MV-4-11 (cell line): ENCODE results near the gene INPP4B.
"Not testable (repeated sequence)": the region's sequence is repeated elsewhere in the genome, so short reads cannot be mapped to it uniquely, and the experiment has no call there.

Experiments
- DNase-seq: peaks from one replicate; lab custom pipeline; 2025; lab: John Stamatoyannopoulos, UW

The INPP4B gene

GRCh38 chr4:142824368-142824767 is 21.7 kb downstream of the INPP4B start:
- no peak for DNase-seq

GRCh38 chr4:142823796-142824195 is 22.3 kb downstream of the INPP4B start:
- no peak for DNase-seq

- DNase-seq: no peak
These were observed 27.6 kb downstream of the INPP4B start for GRCh38 chr4:142818476-142818875.

GRCh38 chr4:142818031-142818430 is 28.1 kb downstream of the INPP4B start:
- DNase-seq: no peak

DNA sequence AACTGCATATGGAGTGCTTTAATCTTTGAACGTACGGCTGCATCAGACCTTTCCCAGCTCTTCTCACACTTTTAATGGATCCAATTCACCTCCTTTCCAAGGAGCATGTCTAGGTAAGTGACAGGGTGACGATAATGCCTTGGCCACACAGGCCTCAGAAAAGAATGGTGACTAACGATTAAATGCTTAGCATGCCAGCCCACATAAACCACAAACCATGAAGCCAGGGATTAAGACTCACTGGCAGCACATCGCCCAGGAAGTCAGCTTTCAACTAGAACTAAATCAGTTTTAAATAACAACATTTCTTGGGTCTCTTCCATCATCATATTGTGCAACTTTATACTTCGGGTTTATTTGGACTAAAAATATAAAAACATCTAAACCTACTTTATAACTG is 28.7 kb downstream of the INPP4B start:
- peak; percentile 94 for DNase-seq

DNA sequence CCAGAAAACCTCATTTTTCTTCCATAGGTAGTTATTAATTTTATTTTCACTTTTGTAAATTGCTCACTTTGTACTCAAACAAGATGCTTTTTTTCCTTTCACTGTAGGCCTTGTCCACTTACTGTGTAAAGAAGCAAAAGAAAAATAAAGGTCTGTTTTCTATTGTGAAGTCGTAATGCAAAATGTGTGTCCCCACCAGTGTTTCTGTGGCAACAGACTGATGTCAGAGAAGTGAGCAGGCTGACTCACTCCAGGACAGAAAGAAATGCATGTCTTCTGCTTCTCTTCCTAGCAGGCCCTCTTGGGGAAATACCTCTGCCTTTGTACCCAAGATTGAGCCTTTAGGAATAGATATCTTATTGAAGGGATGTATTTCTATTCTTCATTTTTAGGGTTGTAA is 30.3 kb downstream of the INPP4B start:
- peak; percentile 69 for DNase-seq

- DNase-seq: no peak
These were observed 32.7 kb downstream of the INPP4B start for GRCh38 chr4:142813388-142813787.

- DNase-seq: no peak
These were observed 34.0 kb downstream of the INPP4B start for GRCh38 chr4:142812091-142812490.

DNA sequence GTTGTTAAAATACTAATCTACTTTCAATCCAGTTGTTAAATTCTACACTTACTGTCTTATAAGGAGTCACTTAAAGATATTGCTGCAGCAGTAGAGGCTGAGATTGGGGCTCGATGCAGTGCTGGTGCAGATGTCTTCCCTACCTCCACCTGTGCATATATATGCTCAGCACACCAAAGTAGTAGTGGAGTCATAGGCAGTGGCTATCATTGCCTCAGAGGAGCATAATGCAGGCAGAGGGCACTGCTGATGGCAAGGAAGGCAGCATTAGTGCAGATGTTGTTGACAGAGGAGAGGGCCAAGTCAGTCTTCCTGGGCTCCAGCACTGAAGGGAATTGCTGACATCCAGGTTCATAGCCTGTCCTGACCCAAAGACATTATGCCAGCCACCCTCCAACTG is 35.1 kb downstream of the INPP4B start:
- DNase-seq: no peak

DNA sequence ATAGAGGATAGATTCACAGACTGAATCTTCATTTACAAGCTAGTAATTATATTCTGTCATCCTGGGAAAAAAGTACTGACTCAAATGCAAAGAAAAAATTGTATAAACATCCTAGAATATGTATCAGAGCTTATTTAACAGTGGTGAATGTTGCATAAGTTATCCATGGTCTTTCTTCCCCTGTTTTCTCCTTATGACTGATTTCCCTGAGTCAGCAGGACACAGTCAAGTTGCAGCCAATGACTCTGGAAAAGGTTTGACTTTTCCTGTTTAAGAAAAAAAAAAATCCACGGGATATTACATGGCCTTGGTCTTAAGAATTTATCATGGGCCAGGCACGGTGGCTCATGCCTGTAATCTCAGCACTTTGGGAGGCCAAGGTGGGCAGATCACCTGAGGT is 36.5 kb downstream of the INPP4B start:
- no peak for DNase-seq

GRCh38 chr4:142803879-142804278 is 42.2 kb downstream of the INPP4B start:
- DNase-seq: not testable (repeated sequence)

- no peak for DNase-seq
These were observed 44.1 kb downstream of the INPP4B start for GRCh38 chr4:142801966-142802365.

- no peak for DNase-seq
These were observed 65.0 kb downstream of the INPP4B start for GRCh38 chr4:142781114-142781513.

DNA sequence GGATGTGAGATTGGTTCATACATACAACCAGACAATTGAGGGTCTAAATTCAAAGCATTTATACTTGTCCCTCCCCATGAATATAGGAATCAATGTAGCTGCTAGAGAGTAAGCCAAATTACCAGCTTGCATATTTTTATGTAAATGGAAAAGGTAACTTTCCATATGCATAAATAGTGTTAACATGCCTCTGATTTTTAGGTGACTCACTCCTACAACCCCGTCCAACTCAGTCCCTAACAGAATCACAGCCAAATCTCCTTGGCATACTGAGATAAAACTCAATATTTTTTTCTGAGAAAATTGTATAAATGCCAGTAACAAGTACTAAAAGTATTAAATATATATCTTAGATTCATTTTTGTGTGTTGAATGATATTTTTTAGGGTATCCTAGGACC is 67.2 kb downstream of the INPP4B start:
- DNase-seq: no peak

- DNase-seq: no peak
These were observed 67.7 kb downstream of the INPP4B start for GRCh38 chr4:142778430-142778829.

GRCh38 chr4:142777045-142777743 is 68.9 kb downstream of the INPP4B start:
- DNase-seq: no peak

GRCh38 chr4:142776026-142776425 is 70.1 kb downstream of the INPP4B start:
- DNase-seq: no peak

DNA sequence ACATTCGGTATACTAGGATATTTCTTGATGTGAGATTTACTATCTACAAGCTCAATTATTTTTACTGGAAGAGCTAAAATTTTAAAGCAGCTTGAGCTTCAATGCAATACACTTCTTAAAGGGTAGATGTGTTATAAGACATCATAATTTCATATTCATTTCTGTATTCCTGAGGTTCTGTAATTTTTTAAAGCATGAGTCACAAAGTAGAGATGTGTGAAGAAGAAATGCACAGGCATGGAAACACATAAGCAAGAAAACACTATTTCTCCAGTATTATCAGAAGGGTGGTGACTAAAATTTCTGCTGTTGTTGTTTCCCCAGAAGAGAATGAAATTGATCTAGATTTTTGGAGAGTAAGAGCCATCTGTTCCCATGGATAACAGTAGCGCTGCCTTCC is 72.6 kb downstream of the INPP4B start:
- no peak for DNase-seq

- DNase-seq: no peak
These were observed 83.8 kb downstream of the INPP4B start for GRCh38 chr4:142762280-142762679.

GRCh38 chr4:142752202-142752786 is 93.8 kb downstream of the INPP4B start:
- no peak for DNase-seq

GRCh38 chr4:142743121-142743825 is 102.8 kb downstream of the INPP4B start:
- DNase-seq: no peak

GRCh38 chr4:142741995-142742394 is 104.1 kb downstream of the INPP4B start:
- no peak for DNase-seq

GRCh38 chr4:142728233-142728632 is 117.9 kb downstream of the INPP4B start:
- DNase-seq: no peak
